Central memory CD8-positive, alpha-beta T cell (primary cell): Measurements from ENCODE around the gene PCBP4.
"Not testable (repeated sequence)": the region's sequence is repeated elsewhere in the genome, so short reads cannot be mapped to it uniquely, and the experiment has no call there.

ENCODE experiments used
- ATAC-seq: fragments of 150-1000 bp; cut with Tn5 transposase; replicated peaks from 2 replicates; pipeline ENCODE4 v1.10.0; 2022; ENCODE audit warnings: mild to moderate bottlenecking, moderate FRiP score, moderate number of reproducible peaks; ENCODE audit not compliant: poor library complexity, severe bottlenecking; ENCODE audit errors: extremely low read depth
- DNase-seq, 2 donors: peaks; one replicate each; pipeline ENCODE4 v3.0.0; 2021; ENCODE audit warnings: low spot score in 2 of 2
- H3K27ac Mint-ChIP-seq: one replicate; pipeline ENCODE4 v1.8.0; 2022; ENCODE audit warnings: low read depth, mild to moderate bottlenecking, moderate library complexity, mixed read lengths
- H3K27me3 Mint-ChIP-seq: one replicate; pipeline ENCODE4 v1.8.0; 2022; ENCODE audit warnings: mixed read lengths
- H3K36me3 Mint-ChIP-seq: one replicate; pipeline ENCODE4 v1.8.0; 2022; ENCODE audit warnings: mild to moderate bottlenecking, moderate library complexity, mixed read lengths; ENCODE audit not compliant: insufficient read depth
- H3K4me1 Mint-ChIP-seq: one replicate; pipeline ENCODE4 v1.8.0; 2022; ENCODE audit warnings: mixed read lengths
- H3K4me3 Mint-ChIP-seq: one replicate; pipeline ENCODE4 v1.8.0; 2022; ENCODE audit warnings: mild to moderate bottlenecking, moderate library complexity, mixed read lengths
- H3K9me3 Mint-ChIP-seq: one replicate; pipeline ENCODE4 v1.8.0; 2022; ENCODE audit warnings: mixed read lengths

PCBP4 gene

DNA sequence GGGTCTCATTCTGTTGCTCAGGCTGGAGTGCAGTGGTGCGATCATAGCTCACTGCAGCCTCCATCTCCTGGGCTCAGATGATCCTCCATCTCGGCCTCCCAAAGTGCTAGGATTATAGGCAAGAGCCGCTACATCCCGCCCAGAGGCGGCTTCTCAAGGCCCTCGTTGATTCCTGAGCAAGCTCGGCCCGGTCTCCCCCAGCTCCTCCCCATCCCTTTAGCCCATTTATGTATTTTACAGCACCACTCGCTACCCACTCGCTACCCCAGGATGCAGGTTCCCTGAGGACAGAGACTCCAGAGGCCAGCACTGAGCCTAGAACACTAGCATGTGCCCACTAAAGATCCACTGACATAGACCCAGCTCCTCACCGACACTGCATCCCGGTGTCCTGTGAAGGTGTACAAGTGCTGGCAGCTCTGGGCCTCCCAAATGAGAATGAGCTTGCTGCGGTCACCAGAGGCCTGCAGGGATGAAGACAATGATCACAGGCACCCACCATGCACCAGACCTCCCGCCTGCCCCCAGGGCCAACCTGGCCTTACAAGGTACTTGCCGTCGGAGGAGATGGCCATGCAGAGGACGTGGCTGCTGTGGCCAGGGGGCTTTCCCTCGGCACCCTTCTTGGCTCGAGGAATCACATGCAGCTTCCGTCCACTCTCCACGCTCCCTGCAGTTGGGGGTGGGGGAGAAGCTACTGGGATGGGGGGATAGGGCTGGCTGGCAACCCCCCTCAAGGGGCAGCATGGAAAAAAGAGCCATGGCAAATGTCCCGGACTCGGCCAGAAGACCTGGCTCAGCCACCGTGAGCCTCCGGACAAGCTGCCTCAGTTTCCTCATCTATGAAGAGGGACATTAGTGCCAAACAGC lies 31.1 kb downstream of the PCBP4 start:
- ATAC-seq (no peak), DNase-seq (no peak)
- H3K9me3 Mint-ChIP-seq: no peaks in the 10 kb centered on the region
- no peaks in the 10 kb centered on the region for H3K27me3 Mint-ChIP-seq
- no peak overlapping the region for H3K4me3 Mint-ChIP-seq
- peaks cover 16% of the 10 kb centered on the region for H3K4me1 Mint-ChIP-seq
- peaks cover 20% of the 10 kb centered on the region for H3K36me3 Mint-ChIP-seq
- H3K27ac Mint-ChIP-seq: no peak overlapping the region

DNA sequence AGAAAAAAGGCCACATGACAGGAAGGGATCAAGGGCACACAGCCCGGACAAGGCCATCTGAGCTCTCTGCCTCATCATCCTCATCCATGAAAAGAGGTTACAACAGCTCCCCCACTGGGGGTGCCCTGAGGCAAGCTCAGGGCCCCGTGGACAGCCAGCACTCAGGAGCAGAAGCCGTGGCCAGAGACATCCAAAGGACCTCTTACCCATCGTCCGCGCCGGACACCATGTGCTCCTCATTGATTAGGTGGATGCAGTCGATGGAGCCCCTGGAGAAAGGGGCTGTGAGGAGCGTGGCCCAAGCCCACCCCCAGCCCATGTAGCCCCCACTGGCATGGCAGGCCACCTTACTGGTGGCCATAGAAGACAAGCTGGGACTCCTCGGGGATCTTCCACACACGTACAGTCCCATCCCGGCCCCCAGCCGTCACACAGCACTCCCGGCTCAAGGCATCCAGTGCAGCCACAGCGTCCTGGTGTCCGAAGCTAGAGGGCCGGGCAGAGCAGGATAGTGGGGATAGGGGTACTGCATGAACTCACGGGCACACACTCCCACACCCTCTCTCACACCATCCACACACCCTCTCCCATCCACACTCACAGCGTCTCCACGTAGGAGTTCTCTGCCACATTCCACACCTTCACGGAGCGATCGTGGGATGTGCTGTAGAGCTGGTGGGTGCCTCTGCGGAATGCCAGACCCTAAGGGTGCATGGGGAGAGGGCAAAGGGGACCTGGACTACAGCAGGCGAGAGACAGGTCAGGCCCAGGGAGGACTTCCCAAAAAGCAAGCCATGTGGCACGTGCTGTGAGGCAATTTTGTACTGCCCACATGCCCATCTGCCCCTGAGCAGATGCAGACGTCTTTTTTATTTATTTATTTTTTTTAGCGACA lies 32.0 kb downstream of the PCBP4 start:
- DNase-seq (no peak), ATAC-seq (no peak)
- Mint-ChIP-seq H3K4me1 (peaks cover 7% of the 10 kb centered on the region), H3K9me3 (no peaks in the 10 kb centered on the region), H3K36me3 (peaks cover 20% of the 10 kb centered on the region), H3K27ac (no peak overlapping the region), H3K27me3 (no peaks in the 10 kb centered on the region), H3K4me3 (no peak overlapping the region)

DNA sequence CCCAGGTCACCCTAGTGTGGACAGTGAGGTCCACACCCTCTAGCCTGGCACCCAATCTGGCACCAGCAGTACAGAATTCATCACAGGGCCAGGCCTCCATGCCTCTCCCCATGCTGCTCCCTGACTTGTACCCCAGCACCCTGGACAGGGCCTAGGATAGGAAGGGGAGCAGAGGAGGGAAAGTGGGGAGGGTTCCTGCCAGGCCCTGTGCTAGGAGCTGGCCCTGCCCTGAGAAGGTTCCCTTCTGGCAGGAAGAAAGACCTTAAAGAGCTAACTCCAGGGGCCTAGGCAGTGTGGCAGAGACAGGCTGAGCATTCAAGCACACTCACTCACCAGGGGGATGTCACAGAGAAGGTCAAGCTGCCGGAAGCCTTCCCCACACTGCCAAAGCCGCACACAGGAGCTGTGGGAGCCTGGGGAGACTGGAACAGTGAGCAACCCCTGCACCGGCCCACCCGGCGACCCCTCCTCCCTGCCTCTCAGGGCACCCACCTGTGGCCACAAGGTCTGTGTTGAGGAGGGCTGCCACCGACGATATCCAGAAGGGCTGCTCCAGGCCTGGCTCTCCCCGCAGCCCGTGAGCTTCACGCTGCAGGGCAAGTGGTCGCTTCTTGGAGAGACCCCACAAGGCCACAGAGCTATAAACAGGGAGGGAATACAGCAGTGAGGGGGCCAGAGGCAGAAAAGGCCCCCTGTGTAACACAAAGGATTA lies 33.0 kb downstream of the PCBP4 start:
- Mint-ChIP-seq H3K27ac (no peak overlapping the region), H3K36me3 (peaks cover 19% of the 10 kb centered on the region)
- no peak for ATAC-seq

DNA sequence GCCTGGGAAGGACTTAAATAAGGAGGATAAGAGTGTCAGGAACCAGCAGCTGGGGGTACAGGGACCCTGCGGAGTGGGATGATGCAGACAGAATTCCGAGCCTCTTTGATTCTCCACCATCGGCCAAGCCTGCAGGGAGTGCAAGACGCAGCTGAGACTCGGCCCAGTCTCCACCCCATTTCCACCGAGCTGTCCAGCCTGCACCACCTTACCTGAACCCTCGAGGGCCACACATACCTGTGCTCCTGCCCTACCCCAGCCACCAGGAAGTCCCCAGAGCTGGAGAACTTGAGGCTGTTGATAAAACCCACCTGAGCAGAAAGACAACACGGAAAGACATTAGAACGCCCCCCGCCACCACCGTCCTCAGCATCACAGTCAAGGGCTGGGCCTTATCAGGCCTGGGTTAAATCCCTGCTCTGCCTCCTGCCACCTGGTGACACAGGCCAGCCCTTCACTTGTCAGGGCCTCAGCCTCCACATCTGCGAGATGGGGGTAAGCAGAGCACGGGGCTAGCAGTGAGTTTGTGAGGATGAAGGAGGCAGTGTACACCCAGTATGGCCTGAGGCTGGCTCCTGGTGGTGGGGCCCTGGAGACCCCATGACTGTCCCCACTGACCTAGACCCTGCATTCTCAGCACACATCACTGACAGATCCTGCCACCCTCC lies 33.6 kb downstream of the PCBP4 start:
- H3K4me3 Mint-ChIP-seq: no peak overlapping the region
- H3K27ac Mint-ChIP-seq: no peak overlapping the region
- no peak for ATAC-seq
- H3K27me3 Mint-ChIP-seq: no peaks in the 10 kb centered on the region
- no peaks in the 10 kb centered on the region for H3K4me1 Mint-ChIP-seq
- DNase-seq: peak in 1 of 2 donors; percentile 6
- H3K9me3 Mint-ChIP-seq: no peaks in the 10 kb centered on the region
- H3K36me3 Mint-ChIP-seq: peaks cover 19% of the 10 kb centered on the region

More for the DNA sequence above, 33.0 kb downstream of the PCBP4 start:
- Mint-ChIP-seq H3K9me3 (no peaks in the 10 kb centered on the region), H3K27me3 (no peaks in the 10 kb centered on the region), H3K4me1 (peaks cover 4% of the 10 kb centered on the region), H3K4me3 (no peak overlapping the region)
- peak in 1 of 2 donors; percentile 4 for DNase-seq

DNA sequence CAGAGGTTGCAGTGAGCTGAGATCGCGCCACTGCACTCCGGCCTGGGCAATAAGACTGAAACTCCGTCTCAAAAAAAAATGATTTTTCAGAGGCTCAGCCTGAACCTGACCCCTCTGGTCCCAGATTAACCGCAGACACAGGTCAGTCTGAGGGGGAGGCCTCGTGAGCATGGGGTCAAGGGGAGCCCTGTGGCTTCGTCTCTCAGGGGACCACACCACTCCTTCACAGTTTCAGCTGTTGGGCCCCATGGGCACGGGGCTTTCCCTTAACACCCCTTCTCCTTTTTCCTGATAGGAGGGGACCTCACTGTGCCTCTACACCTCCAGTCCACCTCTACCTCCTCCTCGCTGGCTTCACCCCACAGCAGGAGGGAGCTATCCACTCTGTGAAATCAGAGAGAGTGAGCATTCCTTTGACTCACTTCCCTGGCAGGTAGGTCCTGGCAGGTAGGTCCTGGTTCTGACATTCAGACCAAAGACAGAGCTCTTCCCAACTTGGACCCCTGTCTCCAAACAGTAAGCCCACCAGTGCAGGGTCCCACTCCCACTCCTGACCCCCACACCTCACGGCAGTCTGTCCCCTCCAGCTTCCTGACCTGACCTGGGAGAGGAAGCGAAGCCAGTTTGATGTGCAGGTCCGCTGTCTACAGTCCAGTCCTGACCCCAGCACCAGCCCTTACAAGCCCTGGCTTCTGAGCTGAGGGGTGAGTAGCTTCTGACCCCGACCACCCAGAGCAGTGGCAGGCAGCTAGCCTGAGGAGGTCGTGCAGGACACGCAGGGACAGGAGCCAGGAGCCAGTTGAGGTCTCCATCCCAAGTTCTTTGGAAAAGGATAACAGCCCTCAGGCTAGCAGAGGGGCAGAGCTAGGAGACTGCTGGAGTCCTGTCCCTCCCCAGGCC lies 34.5 kb downstream of the PCBP4 start:
- H3K4me1 Mint-ChIP-seq: no peaks in the 10 kb centered on the region
- ATAC-seq: no peak
- peaks cover 16% of the 10 kb centered on the region for H3K36me3 Mint-ChIP-seq
- no peak overlapping the region for H3K27ac Mint-ChIP-seq
- DNase-seq: no peak
- no peak overlapping the region for H3K4me3 Mint-ChIP-seq
- no peaks in the 10 kb centered on the region for H3K9me3 Mint-ChIP-seq
- no peaks in the 10 kb centered on the region for H3K27me3 Mint-ChIP-seq

DNA sequence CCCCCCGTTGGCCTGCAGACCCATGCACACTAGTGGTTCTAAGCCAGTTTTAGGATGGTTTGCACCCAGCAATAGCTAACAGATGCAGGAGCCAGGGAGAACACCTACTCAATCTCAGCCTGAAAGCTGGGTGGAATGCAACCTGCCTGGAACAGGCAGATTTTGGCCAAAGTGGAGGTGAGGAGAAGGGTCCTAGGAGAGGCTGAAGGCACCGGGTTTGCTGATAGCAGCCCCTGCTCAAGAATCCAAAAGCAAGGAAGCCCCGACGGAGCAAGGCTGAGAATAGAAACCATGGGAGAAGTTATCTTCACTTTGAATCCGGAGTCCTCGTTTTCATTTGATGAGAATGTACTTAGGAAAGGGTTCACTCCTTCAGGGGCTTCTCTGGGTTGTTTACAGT lies 35.5 kb downstream of the PCBP4 start:
- Mint-ChIP-seq H3K27ac (no peak overlapping the region), H3K4me3 (no peak overlapping the region), H3K9me3 (no peaks in the 10 kb centered on the region), H3K4me1 (no peaks in the 10 kb centered on the region), H3K27me3 (no peaks in the 10 kb centered on the region), H3K36me3 (peaks cover 14% of the 10 kb centered on the region)
- DNase-seq (no peak), ATAC-seq (no peak)

DNA sequence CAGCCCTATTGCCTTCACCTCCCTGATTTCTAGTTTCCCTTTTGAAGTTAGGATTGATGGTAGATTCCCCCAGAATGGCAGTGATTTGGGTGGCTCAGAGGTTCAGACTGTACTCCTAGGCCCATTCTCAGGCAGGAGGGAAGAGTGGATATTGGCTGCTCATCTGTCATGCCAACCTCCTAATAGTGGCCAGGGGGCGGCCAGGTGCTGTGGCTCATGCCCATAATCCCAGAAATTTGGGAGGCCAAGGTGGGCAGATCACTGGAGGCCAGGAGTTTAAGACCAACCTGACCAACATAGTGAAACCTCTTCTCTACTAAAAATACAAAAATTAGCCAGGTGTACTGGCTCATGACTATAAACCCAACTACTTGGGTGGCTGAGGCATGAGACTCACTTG lies 36.8 kb downstream of the PCBP4 start:
- H3K36me3 Mint-ChIP-seq: peaks cover 9% of the 10 kb centered on the region
- H3K27me3 Mint-ChIP-seq: no peaks in the 10 kb centered on the region
- no peaks in the 10 kb centered on the region for H3K9me3 Mint-ChIP-seq
- no peak for DNase-seq
- no peak overlapping the region for H3K4me3 Mint-ChIP-seq
- H3K27ac Mint-ChIP-seq: no peak overlapping the region
- H3K4me1 Mint-ChIP-seq: no peaks in the 10 kb centered on the region
- no peak for ATAC-seq

DNA sequence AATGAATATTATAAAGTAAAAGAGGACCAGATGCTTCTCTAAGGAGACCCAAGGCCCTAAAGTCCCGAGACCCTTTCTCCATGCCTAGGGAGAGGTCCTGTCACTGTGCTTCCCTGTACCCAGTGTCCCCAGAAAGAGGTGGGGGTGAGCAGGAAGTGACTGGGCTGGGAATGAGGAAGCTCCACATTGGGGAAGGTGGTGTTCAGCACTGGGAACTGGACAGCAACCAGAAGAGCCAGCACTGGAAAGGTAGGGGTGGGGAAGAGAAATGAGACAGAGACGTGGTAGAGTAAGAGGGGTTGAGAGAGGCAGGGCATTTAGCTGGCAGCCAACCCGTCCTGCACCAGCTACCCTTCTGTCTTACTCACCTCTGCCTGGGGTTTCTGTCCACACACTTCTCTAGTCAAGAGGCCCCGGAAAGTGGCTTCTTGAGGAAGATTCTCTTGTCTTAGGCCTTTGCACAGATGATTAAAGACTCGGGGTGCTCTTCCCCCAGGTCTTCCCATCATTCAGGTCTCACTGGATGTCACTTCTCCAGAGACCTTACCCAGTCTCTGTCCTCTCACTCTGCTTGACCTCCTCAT lies 37.7 kb downstream of the PCBP4 start:
- DNase-seq (no peak), ATAC-seq (no peak)
- Mint-ChIP-seq H3K27me3 (no peaks in the 10 kb centered on the region), H3K4me1 (no peaks in the 10 kb centered on the region), H3K9me3 (no peaks in the 10 kb centered on the region), H3K27ac (no peak overlapping the region), H3K4me3 (no peak overlapping the region), H3K36me3 (peaks cover 6% of the 10 kb centered on the region)

DNA sequence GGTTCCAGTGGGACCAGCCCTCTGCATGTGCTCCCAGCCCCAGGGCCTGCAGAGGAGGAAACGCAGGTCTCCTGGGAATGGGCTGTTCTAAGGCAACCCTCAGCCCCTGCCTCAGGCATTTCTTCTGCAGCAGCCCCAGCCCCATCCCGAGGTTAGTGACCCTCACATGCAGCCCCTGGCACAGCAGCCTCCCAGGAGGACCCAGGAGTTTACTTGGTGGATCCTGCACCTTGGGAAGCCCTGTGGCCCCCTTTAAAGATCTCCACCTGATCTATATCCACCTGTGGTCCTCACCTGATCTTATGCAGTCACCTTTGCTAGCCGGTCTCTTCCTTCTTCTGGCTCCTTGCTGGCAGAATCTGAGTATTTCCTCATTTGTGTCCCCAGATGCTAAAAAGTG lies 38.3 kb downstream of the PCBP4 start:
- H3K27me3 Mint-ChIP-seq, H3K4me1 Mint-ChIP-seq, ATAC-seq, DNase-seq, H3K36me3 Mint-ChIP-seq, H3K27ac Mint-ChIP-seq, H3K9me3 Mint-ChIP-seq, H3K4me3 Mint-ChIP-seq: not testable (repeated sequence)

DNA sequence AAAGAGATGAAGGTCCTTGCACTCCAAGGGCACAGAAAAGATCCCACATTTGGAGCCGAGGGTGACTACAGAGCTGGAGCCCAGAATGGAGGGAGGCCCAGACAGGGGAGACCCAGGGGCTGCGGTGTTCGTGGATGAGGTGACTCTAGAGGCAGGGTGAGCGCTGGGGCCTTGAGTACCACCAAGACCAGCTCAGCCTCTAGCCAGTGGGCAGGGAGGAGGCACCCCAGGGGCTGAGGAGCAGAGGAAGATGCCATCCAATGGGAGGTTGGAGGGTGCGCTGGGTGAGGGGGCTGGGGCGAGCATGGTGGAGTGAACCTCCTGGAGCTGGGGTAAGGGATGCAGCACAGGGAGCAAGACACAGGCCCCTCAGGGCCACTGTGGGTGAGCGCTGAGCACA lies 38.8 kb downstream of the PCBP4 start:
- no peak for ATAC-seq
- Mint-ChIP-seq H3K9me3 (no peaks in the 10 kb centered on the region), H3K4me1 (no peaks in the 10 kb centered on the region), H3K4me3 (no peak overlapping the region), H3K36me3 (peaks cover 2% of the 10 kb centered on the region), H3K27me3 (no peaks in the 10 kb centered on the region), H3K27ac (no peak overlapping the region)
- no peak for DNase-seq
